ENCODE data around the gene NKIRAS1. TPM values are rescaled to one million over a fixed set of nuclear protein-coding genes. Genes with fewer than 3 reads are reported as not detected.
A peak's percentile ranks its signal among the peaks of the same experiment; 100 is the strongest.

Gene NKIRAS1
- total and polyA plus RNA-seq, 2 of the 8 experiments (the other 6 are each of a cell fraction or from before 2014, with no cell fraction given): 3.4 to 7.0 TPM

GRCh38 chr3:23867838-23868237, 49.0 kb downstream of the NKIRAS1 start:
- Histone ChIP-seq H2BK15ac (ENCODE audit: low read length) (no peak overlapping the region), H3K27ac (ENCODE audit: low read depth, low read length) (no peak overlapping the region), H3K4me3 (ENCODE audit: extremely low read depth in 1 of 4, insufficient read depth in 2 of 4, low read depth in 3 of 4, low read length in 4 of 4) (no peak overlapping the region), H4K5ac (ENCODE audit: insufficient read length, low read depth, low read length) (no peak overlapping the region), H3K23ac (ENCODE audit: insufficient read length) (no peak overlapping the region), H4K8ac (ENCODE audit: extremely low read depth, insufficient read depth, low read length) (no peak overlapping the region), H3K23me2 (ENCODE audit: low read depth, low read length) (no peaks in the 10 kb centered on the region; the same call in 1 of the 2 replicates), H4K20me1 (replicated peaks in 1 of 2; ENCODE audit: control insufficient read depth in 1 of 2, insufficient read depth in 2 of 2, low read length in 2 of 2) (peaks cover 13 to 14% of the 10 kb centered on the region in 2 experiments), H2AK5ac (ENCODE audit: low read depth, low read length) (no peak overlapping the region), H2BK12ac (ENCODE audit: low read depth, low read length) (no peak overlapping the region), H3K79me1 (ENCODE audit: low read depth, low read length) (no peaks in the 10 kb centered on the region), H2BK5ac (ENCODE audit: low read depth, low read length) (no peak overlapping the region), H4K91ac (replicated peaks; ENCODE audit: insufficient read length, low read length) (no peak overlapping the region), H2BK120ac (replicated peaks; ENCODE audit: low read depth, low read length) (no peak overlapping the region), H2BK20ac (ENCODE audit: low read length) (no peak overlapping the region), H3K4me2 (ENCODE audit: insufficient read depth in 1 of 2, low read depth in 2 of 2, low read length in 2 of 2) (no peak overlapping the region), H3K14ac (ENCODE audit: insufficient read length) (no peak overlapping the region), H3K9me3 (ENCODE audit: insufficient read depth in 2 of 2, low read depth in 1 of 2, low read length in 1 of 2) (no peaks in the 10 kb centered on the region), H3K36me3 (ENCODE audit: control insufficient read depth in 2 of 4, insufficient read depth in 4 of 4, low read length in 3 of 4) (peaks cover 0 to 3% (median 0%) of the 10 kb centered on the region in 4 experiments; a peak in 2 of 8 replicates), H3K79me2 (ENCODE audit: control insufficient read depth in 1 of 2, insufficient read depth in 2 of 2, low read length in 2 of 2) (peaks cover 0 to 66% of the 10 kb centered on the region in 2 experiments; a peak in 2 of 4 replicates), H3K56ac (replicated peaks; ENCODE audit: insufficient read length, low read depth, low read length) (peak overlapping the region; percentile 9), H3K18ac (ENCODE audit: extremely low read depth, low read length) (no peak overlapping the region), H2AFZ (ENCODE audit: low read length) (no peak overlapping the region), H3K27me3 (replicated peaks in 1 of 4; ENCODE audit: control insufficient read depth in 3 of 4, extremely low read depth in 1 of 4, insufficient read depth in 3 of 4, low read length in 3 of 4) (peaks cover 0 to 1% (median 0%) of the 10 kb centered on the region in 4 experiments; a peak in 1 of 7 replicates), H3K9ac (replicated peaks in 1 of 4; ENCODE audit: extremely low read depth in 1 of 4, low read depth in 3 of 4, low read length in 3 of 4) (no peak overlapping the region), H3K4me1 (replicated peaks in 1 of 4; ENCODE audit: control insufficient read depth in 3 of 4, insufficient read depth in 4 of 4, low read length in 3 of 4) (peaks cover 5 to 16% (median 10%) of the 10 kb centered on the region in 4 experiments), H3K4ac (replicated peaks; ENCODE audit: insufficient read length, low read depth, low read length) (no peak overlapping the region)
- ChIA-PET POLR2A (ENCODE audit: partially characterized antibody) (interaction anchor here (1.4 kb wide), 1 partner anchor 9 kb away, joined by 4 read pairs; no protein-coding TSS in a partner anchor), CTCF (ENCODE audit: partially characterized antibody) (interaction anchor here (2.8 kb wide), 1 partner anchor 15 kb away, joined by 10 read pairs; no protein-coding TSS in a partner anchor)
- DNase-seq (ENCODE audit: low read depth in 1 of 2, low spot score in 2 of 2): no peak
- TF ChIP-seq BRCA1 (IDR thresholded peaks at IDR 0.05; ENCODE audit: low read depth, low read length) (no peak), CHD1 (IDR thresholded peaks at IDR 0.05; ENCODE audit: low read depth, low read length) (no peak), PHF8 (conservative IDR thresholded peaks at IDR 0.05; ENCODE audit: low read depth, low read length) (no peak), CTBP2 (IDR thresholded peaks at IDR 0.05; ENCODE audit: borderline replicate concordance, insufficient read depth, insufficient read length, low read length) (no peak), BACH1 (IDR thresholded peaks at IDR 0.05; ENCODE audit: low read length) (no peak), TAF7 (optimal IDR thresholded peaks at IDR 0.05; ENCODE audit: borderline replicate concordance, low read depth, low read length) (no peak), CEBPB (IDR thresholded peaks at IDR 0.05; ENCODE audit: low read depth, low read length) (no peak), MAFK (IDR thresholded peaks at IDR 0.05; ENCODE audit: low read depth, low read length) (no peak), EP300 (IDR thresholded peaks at IDR 0.05; ENCODE audit: borderline replicate concordance in 1 of 2, low read depth in 2 of 2, low read length in 2 of 2) (no peak), SIRT6 (IDR thresholded peaks at IDR 0.05; ENCODE audit: low read length) (no peak), CBX8 (IDR thresholded peaks at IDR 0.05; ENCODE audit: borderline replicate concordance, low read depth, low read length) (no peak), EGR1 (IDR thresholded peaks at IDR 0.05; ENCODE audit: borderline replicate concordance, low read depth, low read length) (no peak)
- 100% methylated on average over 1 of the region's 1 CpG; no CpG with 5 or more reads in 1 of the 2 experiments for WGBS, 2 experiments (ENCODE audit: extremely low coverage in 1 of 2, insufficient coverage in 1 of 2, insufficient read length in 1 of 2, insufficient replicate concordance in 2 of 2, low coverage in 1 of 2, low lambda C conversion rate in 2 of 2, missing lambda C conversion rate in 1 of 2)
- no peak for FAIRE-seq

Measured in H1 (cell line).